ENCODE results near the gene RAF1. TPM values are rescaled to one million over a fixed set of nuclear protein-coding genes. Genes with fewer than 3 reads are reported as not detected.

RAF1 gene
- total RNA-seq, 2 experiments from 2014 or later, result 127 to 139 TPM

GRCh38 chr3:12686096-12686495, 22.2 kb upstream of the RAF1 start:
- H3K36me3 Mint-ChIP-seq (ENCODE audit: low read depth), result no peaks in the 10 kb centered on the region
- H3K27me3 ChIP-seq (ENCODE audit: control insufficient read depth in 1 of 2, insufficient read depth in 2 of 2, low read length in 2 of 2), result no peaks in the 10 kb centered on the region
- no peaks in the 10 kb centered on the region for H3K9me3 Mint-ChIP-seq
- no peaks in the 10 kb centered on the region for H3K4me1 ChIP-seq (ENCODE audit: insufficient read depth, low read length)
- DNase-seq (no peak), ATAC-seq (ENCODE audit: poor library complexity) (no peak)
- CTCF ChIA-PET, result interaction anchor here (0.5 kb wide), 1 partner anchor 34 kb away, joined by 3 read pairs; no protein-coding TSS in a partner anchor
- intact Hi-C loops (cut with DNase I, micrococcal nuclease), result no loop called here
- no peak overlapping the region for H3K27ac ChIP-seq (ENCODE audit: low read depth in 1 of 2, low read length in 2 of 2)
- POLR2A ChIA-PET, result no interaction called here
- no peak overlapping the region for H3K4me3 ChIP-seq (ENCODE audit: low read length)
- no peaks in the 10 kb centered on the region for H3K27me3 Mint-ChIP-seq
- no peak overlapping the region for H3K4me3 Mint-ChIP-seq
- no peak overlapping the region for H3K27ac Mint-ChIP-seq
- no peak for TF ChIP-seq CTCF (IDR thresholded peaks at IDR 0.05)
- no peaks in the 10 kb centered on the region for H3K4me1 Mint-ChIP-seq (ENCODE audit: low read depth)
- H3K36me3 ChIP-seq (ENCODE audit: insufficient read depth, low read length), result no peaks in the 10 kb centered on the region
- no peaks in the 10 kb centered on the region for H3K9me3 ChIP-seq (ENCODE audit: control insufficient read depth in 1 of 2, insufficient read depth in 1 of 2, low read length in 2 of 2)

- Histone ChIP-seq H3K4me3 (ENCODE audit: low read length) (no peak overlapping the region), H3K36me3 (ENCODE audit: insufficient read depth, low read length) (no peaks in the 10 kb centered on the region), H3K27ac (ENCODE audit: low read depth in 1 of 2, low read length in 2 of 2) (no peak overlapping the region), H3K4me1 (ENCODE audit: insufficient read depth, low read length) (no peaks in the 10 kb centered on the region), H3K27me3 (ENCODE audit: control insufficient read depth in 1 of 2, insufficient read depth in 2 of 2, low read length in 2 of 2) (no peaks in the 10 kb centered on the region), H3K9me3 (ENCODE audit: control insufficient read depth in 1 of 2, insufficient read depth in 1 of 2, low read length in 2 of 2) (no peaks in the 10 kb centered on the region)
- Mint-ChIP-seq H3K36me3 (ENCODE audit: low read depth) (no peaks in the 10 kb centered on the region), H3K27ac (no peak overlapping the region), H3K4me1 (ENCODE audit: low read depth) (no peaks in the 10 kb centered on the region), H3K9me3 (no peaks in the 10 kb centered on the region), H3K27me3 (no peaks in the 10 kb centered on the region), H3K4me3 (no peak overlapping the region)
- ChIA-PET POLR2A (interaction anchor here (0.6 kb wide), 1 partner anchor 19 kb away, joined by 3 read pairs; no protein-coding TSS in a partner anchor), CTCF (no interaction called here)
- DNase-seq (peak in 3 of 14 experiments; percentile 12 to 64 (median 47)), ATAC-seq (ENCODE audit: poor library complexity) (no peak)
- intact Hi-C loops (cut with DNase I, micrococcal nuclease), result no loop called here
- no peak for TF ChIP-seq CTCF (IDR thresholded peaks at IDR 0.05)
Measured at GRCh38 chr3:12681943-12682390, 18.1 kb upstream of the RAF1 start.

GRCh38 chr3:12681089-12681942, 17.4 kb upstream of the RAF1 start:
- intact Hi-C loops (cut with DNase I, micrococcal nuclease), result no loop called here
- Mint-ChIP-seq H3K27ac (no peak overlapping the region), H3K27me3 (no peaks in the 10 kb centered on the region), H3K4me3 (no peak overlapping the region), H3K4me1 (ENCODE audit: low read depth) (no peaks in the 10 kb centered on the region), H3K36me3 (ENCODE audit: low read depth) (no peaks in the 10 kb centered on the region), H3K9me3 (no peaks in the 10 kb centered on the region)
- no peak for TF ChIP-seq CTCF (IDR thresholded peaks at IDR 0.05)
- Histone ChIP-seq H3K4me1 (ENCODE audit: insufficient read depth, low read length) (no peaks in the 10 kb centered on the region), H3K36me3 (ENCODE audit: insufficient read depth, low read length) (no peaks in the 10 kb centered on the region), H3K9me3 (ENCODE audit: control insufficient read depth in 1 of 2, insufficient read depth in 1 of 2, low read length in 2 of 2) (no peaks in the 10 kb centered on the region), H3K27me3 (ENCODE audit: control insufficient read depth in 1 of 2, insufficient read depth in 2 of 2, low read length in 2 of 2) (no peaks in the 10 kb centered on the region), H3K27ac (ENCODE audit: low read depth in 1 of 2, low read length in 2 of 2) (no peak overlapping the region), H3K4me3 (ENCODE audit: low read length) (no peak overlapping the region)
- DNase-seq (no peak), ATAC-seq (ENCODE audit: poor library complexity) (no peak)
- ChIA-PET CTCF (no interaction called here), POLR2A (interaction anchor here (1.1 kb wide), 1 partner anchor 17 kb away, joined by 4 read pairs; no protein-coding TSS in a partner anchor)

All from CD4-positive, alpha-beta T cell (primary cell).